Caki2 (cell line): ENCODE data around the gene CCDC150. TPM values are rescaled to one million over a fixed set of nuclear protein-coding genes. Genes with fewer than 3 reads are reported as not detected.

Experiments used
- DNase-seq: peaks from one replicate; pipeline ENCODE4 v3.0.0-alpha.2; 2015; ENCODE audit warnings: low read depth
- in situ Hi-C: cut with HindIII; loops from 2 replicates; pipeline ENCODE4 v1.10.0; 2016; ENCODE audit warnings: low sequenced_read_pairs, low pct_unique_long_range_greater_than_20kb, mixed read lengths
- total RNA-seq: library from RNA; depleted of rRNA; stranded (reverse); fragments of >200 nt; shearing (Covaris generic); gene quantifications from 2 replicates; pipeline ENCODE4 v1.2.3, GENCODE V29; 2014; ENCODE audit warnings: low replicate concordance

Gene CCDC150
- total RNA-seq, 1 experiment from 2014 or later, result 23.5 TPM

- in situ Hi-C loops, result no loop called here
- DNase-seq, result no peak
Measured at GRCh38 chr2:196613302-196613701, 26.2 kb upstream of the CCDC150 start.

GRCh38 chr2:196617430-196617829 lies 22.1 kb upstream of the CCDC150 start:
- no peak for DNase-seq
- in situ Hi-C loops, result no loop called here

GRCh38 chr2:196618661-196619060 lies 20.9 kb upstream of the CCDC150 start:
- no peak for DNase-seq
- in situ Hi-C loops, result no loop called here

GRCh38 chr2:196630531-196630930 lies 9.0 kb upstream of the CCDC150 start:
- DNase-seq, result no peak
- in situ Hi-C loops, result no loop called here

GRCh38 chr2:196635156-196635555 lies 4.4 kb upstream of the CCDC150 start:
- in situ Hi-C loops, result no loop called here
- no peak for DNase-seq

GRCh38 chr2:196638765-196639164 lies 750 bp upstream of the CCDC150 start:
- in situ Hi-C loops, result no loop called here
- DNase-seq, result no peak

- in situ Hi-C loops, result no loop called here
- DNase-seq, result no peak
Measured at GRCh38 chr2:196640031-196640548, 575 bp downstream of the CCDC150 start.

GRCh38 chr2:196649202-196649601 lies 9.7 kb downstream of the CCDC150 start:
- no peak for DNase-seq
- in situ Hi-C loops, result no loop called here

- in situ Hi-C loops, result no loop called here
- no peak for DNase-seq
Measured at GRCh38 chr2:196651387-196652094, 12.0 kb downstream of the CCDC150 start.

- no peak for DNase-seq
- in situ Hi-C loops, result no loop called here
Measured at GRCh38 chr2:196652869-196653268, 13.4 kb downstream of the CCDC150 start.

GRCh38 chr2:196653843-196654242 lies 14.3 kb downstream of the CCDC150 start:
- in situ Hi-C loops, result no loop called here
- DNase-seq, result no peak

GRCh38 chr2:196655761-196656160 lies 16.2 kb downstream of the CCDC150 start:
- no peak for DNase-seq
- in situ Hi-C loops, result no loop called here

- in situ Hi-C loops, result no loop called here
- no peak for DNase-seq
Measured at GRCh38 chr2:196657333-196657732, 17.8 kb downstream of the CCDC150 start.

GRCh38 chr2:196659844-196660243 lies 20.3 kb downstream of the CCDC150 start:
- in situ Hi-C loops, result no loop called here
- no peak for DNase-seq

GRCh38 chr2:196660244-196660643 lies 20.7 kb downstream of the CCDC150 start:
- no peak for DNase-seq
- in situ Hi-C loops, result no loop called here

- in situ Hi-C loops, result no loop called here
Measured at GRCh38 chr2:196670342-196670741, 30.8 kb downstream of the CCDC150 start.

GRCh38 chr2:196675963-196676362 lies 36.4 kb downstream of the CCDC150 start:
- in situ Hi-C loops, result no loop called here
- no peak for DNase-seq

More at GRCh38 chr2:196670342-196670741, 30.8 kb downstream of the CCDC150 start:
- DNase-seq, result no peak

GRCh38 chr2:196677404-196677803 lies 37.9 kb downstream of the CCDC150 start:
- in situ Hi-C loops, result no loop called here
- DNase-seq, result peak; percentile 66

- in situ Hi-C loops, result no loop called here
- no peak for DNase-seq
Measured at GRCh38 chr2:196679368-196679767, 39.9 kb downstream of the CCDC150 start.

GRCh38 chr2:196681510-196681909 lies 42.0 kb downstream of the CCDC150 start:
- in situ Hi-C loops, result no loop called here
- no peak for DNase-seq
